ENCODE data around the gene DAZAP2. TPM values are rescaled to one million over a fixed set of nuclear protein-coding genes. Genes with fewer than 3 reads are reported as not detected.

Gene DAZAP2
- total and polyA plus RNA-seq, 2 of the 13 experiments (the other 11 are each of a cell fraction or from before 2014, with no cell fraction given), result 64.5 to 222 TPM

DNA sequence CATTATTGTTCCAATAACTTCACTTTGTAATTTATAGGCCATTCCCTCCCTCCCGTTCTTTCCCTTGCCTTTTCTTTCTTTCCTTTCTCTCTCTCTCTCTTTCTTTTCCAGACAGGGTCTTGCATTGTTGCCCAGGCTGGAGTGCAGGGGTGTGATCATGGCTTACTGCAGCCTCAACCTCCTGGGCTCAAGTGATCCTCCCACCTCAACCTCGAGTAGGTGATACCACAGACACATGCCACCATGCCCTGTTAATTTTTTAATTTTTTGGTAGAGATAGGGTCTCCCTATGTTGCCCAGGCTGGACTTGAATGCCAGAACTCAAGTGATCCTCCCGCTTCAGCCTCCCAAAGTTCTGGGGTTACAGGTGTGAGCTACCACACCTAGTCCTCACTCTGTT lies 14.0 kb upstream of the DAZAP2 start:
- no peak overlapping the region for H3K27ac ChIP-seq (ENCODE audit: extremely low read length, insufficient read depth, low read length)

DNA sequence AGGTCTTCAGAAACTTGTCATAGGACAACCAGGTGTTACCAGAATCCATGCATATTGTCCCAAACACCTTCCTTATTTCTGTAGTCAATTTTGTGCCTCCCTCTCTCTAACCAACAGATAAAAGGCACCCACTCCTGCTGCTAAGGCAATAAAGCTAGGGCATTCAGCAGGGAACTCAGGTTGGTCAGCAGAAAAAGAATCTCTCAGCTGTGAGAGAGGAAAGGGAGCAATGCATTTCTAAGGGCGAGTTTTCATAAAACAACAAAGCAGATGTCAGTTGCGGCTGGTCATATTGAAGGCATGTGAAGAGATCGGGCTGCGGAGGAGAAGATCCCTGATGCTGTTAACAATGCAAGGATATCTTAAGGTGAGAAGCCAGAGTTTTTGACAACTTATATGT lies 13.4 kb upstream of the DAZAP2 start:
- in situ Hi-C loops (cut with HindIII; ENCODE audit: extremely low pct_ligation_motif_present, low pct_unique_long_range_greater_than_20kb), result no loop called here
- Histone ChIP-seq H3K4me2 (ENCODE audit: low read depth, low read length) (no peak overlapping the region), H2AFZ (ENCODE audit: low read length) (no peak overlapping the region), H4K20me1 (ENCODE audit: insufficient read depth, low read length) (no peaks in the 10 kb centered on the region), H3K9me3 (ENCODE audit: low read length) (no peaks in the 10 kb centered on the region), H3K27ac (ENCODE audit: extremely low read length, insufficient read depth, low read length) (no peak overlapping the region), H3K79me2 (ENCODE audit: insufficient read depth, low read length) (no peaks in the 10 kb centered on the region), H3K4me1 (ENCODE audit: insufficient read depth, low read length) (peaks cover 10% of the 10 kb centered on the region; the same call in 1 of the 2 replicates), H3K4me3 (replicated peaks in 1 of 3; ENCODE audit: insufficient read depth in 1 of 3, low read depth in 2 of 3, low read length in 3 of 3) (no peak overlapping the region), H3K9ac (ENCODE audit: insufficient read depth, low read depth, low read length) (no peak overlapping the region), H3K27me3 (ENCODE audit: control insufficient read depth in 1 of 2, insufficient read depth in 2 of 2, low read length in 2 of 2) (no peaks in the 10 kb centered on the region), H3K36me3 (replicated peaks in 1 of 2; ENCODE audit: control insufficient read depth in 1 of 2, insufficient read depth in 2 of 2, low read length in 2 of 2) (no peaks in the 10 kb centered on the region)
- ChIA-PET CTCF (ENCODE audit: low intra/inter-chr PET ratio, low total read pairs) (no interaction called here), POLR2A (no interaction called here)
- DNase-seq (ENCODE audit: low spot score) (no peak), ATAC-seq (no peak), FAIRE-seq (no peak)
- 84% methylated on average over 4 of the region's 4 CpGs for WGBS (ENCODE audit: low lambda C conversion rate)
- BruUV-seq (replicated peaks), result no TSS peak
- intact Hi-C loops (cut with micrococcal nuclease; ENCODE audit: unreplicated experiment), result no loop called here
- TF ChIP-seq ZC3H4 (CRISPR knock-in tag; IDR thresholded peaks at IDR 0.05; ENCODE audit: borderline replicate concordance), result no peak
- no peak for TF ChIP-seq DPF2 (CRISPR knock-in tag; IDR thresholded peaks at IDR 0.05; ENCODE audit: borderline replicate concordance, low read depth)
- TF ChIP-seq ZNF670 (CRISPR knock-in tag; IDR thresholded peaks at IDR 0.05; ENCODE audit: borderline replicate concordance), result no peak
- TF ChIP-seq, protein P1, sequence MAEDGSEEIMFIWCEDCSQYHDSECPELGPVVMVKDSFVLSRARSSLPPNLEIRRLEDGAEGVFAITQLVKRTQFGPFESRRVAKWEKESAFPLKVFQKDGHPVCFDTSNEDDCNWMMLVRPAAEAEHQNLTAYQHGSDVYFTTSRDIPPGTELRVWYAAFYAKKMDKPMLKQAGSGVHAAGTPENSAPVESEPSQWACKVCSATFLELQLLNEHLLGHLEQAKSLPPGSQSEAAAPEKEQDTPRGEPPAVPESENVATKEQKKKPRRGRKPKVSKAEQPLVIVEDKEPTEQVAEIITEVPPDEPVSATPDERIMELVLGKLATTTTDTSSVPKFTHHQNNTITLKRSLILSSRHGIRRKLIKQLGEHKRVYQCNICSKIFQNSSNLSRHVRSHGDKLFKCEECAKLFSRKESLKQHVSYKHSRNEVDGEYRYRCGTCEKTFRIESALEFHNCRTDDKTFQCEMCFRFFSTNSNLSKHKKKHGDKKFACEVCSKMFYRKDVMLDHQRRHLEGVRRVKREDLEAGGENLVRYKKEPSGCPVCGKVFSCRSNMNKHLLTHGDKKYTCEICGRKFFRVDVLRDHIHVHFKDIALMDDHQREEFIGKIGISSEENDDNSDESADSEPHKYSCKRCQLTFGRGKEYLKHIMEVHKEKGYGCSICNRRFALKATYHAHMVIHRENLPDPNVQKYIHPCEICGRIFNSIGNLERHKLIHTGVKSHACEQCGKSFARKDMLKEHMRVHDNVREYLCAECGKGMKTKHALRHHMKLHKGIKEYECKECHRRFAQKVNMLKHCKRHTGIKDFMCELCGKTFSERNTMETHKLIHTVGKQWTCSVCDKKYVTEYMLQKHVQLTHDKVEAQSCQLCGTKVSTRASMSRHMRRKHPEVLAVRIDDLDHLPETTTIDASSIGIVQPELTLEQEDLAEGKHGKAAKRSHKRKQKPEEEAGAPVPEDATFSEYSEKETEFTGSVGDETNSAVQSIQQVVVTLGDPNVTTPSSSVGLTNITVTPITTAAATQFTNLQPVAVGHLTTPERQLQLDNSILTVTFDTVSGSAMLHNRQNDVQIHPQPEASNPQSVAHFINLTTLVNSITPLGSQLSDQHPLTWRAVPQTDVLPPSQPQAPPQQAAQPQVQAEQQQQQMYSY (CRISPR knock-in tag; IDR thresholded peaks at IDR 0.05), result no peak
- TF ChIP-seq, protein P2, sequence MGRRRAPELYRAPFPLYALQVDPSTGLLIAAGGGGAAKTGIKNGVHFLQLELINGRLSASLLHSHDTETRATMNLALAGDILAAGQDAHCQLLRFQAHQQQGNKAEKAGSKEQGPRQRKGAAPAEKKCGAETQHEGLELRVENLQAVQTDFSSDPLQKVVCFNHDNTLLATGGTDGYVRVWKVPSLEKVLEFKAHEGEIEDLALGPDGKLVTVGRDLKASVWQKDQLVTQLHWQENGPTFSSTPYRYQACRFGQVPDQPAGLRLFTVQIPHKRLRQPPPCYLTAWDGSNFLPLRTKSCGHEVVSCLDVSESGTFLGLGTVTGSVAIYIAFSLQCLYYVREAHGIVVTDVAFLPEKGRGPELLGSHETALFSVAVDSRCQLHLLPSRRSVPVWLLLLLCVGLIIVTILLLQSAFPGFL (CRISPR knock-in tag; IDR thresholded peaks at IDR 0.05), result no peak
- no peak for TF ChIP-seq HOXA3 (CRISPR knock-in tag; IDR thresholded peaks at IDR 0.05)

More for the DNA sequence above, 14.0 kb upstream of the DAZAP2 start:
- Histone ChIP-seq H3K9ac (ENCODE audit: insufficient read depth, low read depth, low read length) (no peak overlapping the region), H3K27me3 (ENCODE audit: control insufficient read depth in 1 of 2, insufficient read depth in 2 of 2, low read length in 2 of 2) (no peaks in the 10 kb centered on the region), H4K20me1 (ENCODE audit: insufficient read depth, low read length) (no peaks in the 10 kb centered on the region), H3K79me2 (ENCODE audit: insufficient read depth, low read length) (no peaks in the 10 kb centered on the region), H3K9me3 (ENCODE audit: low read length) (no peaks in the 10 kb centered on the region), H3K4me3 (replicated peaks in 1 of 3; ENCODE audit: insufficient read depth in 1 of 3, low read depth in 2 of 3, low read length in 3 of 3) (no peak overlapping the region), H3K36me3 (replicated peaks in 1 of 2; ENCODE audit: control insufficient read depth in 1 of 2, insufficient read depth in 2 of 2, low read length in 2 of 2) (no peaks in the 10 kb centered on the region), H3K4me1 (ENCODE audit: insufficient read depth, low read length) (peaks cover 13% of the 10 kb centered on the region), H2AFZ (ENCODE audit: low read length) (no peak overlapping the region), H3K4me2 (ENCODE audit: low read depth, low read length) (no peak overlapping the region)
- in situ Hi-C loops (cut with HindIII; ENCODE audit: extremely low pct_ligation_motif_present, low pct_unique_long_range_greater_than_20kb) (no loop called here), intact Hi-C loops (cut with micrococcal nuclease; ENCODE audit: unreplicated experiment) (no loop called here)
- 62% methylated on average over 3 of the region's 3 CpGs for WGBS (ENCODE audit: low lambda C conversion rate)
- ChIA-PET POLR2A (no interaction called here), CTCF (ENCODE audit: low intra/inter-chr PET ratio, low total read pairs) (no interaction called here)
- no peak for DNase-seq (ENCODE audit: low spot score)
- no peak for ATAC-seq
- no TSS peak for BruUV-seq (replicated peaks)
- TF ChIP-seq, protein P3, sequence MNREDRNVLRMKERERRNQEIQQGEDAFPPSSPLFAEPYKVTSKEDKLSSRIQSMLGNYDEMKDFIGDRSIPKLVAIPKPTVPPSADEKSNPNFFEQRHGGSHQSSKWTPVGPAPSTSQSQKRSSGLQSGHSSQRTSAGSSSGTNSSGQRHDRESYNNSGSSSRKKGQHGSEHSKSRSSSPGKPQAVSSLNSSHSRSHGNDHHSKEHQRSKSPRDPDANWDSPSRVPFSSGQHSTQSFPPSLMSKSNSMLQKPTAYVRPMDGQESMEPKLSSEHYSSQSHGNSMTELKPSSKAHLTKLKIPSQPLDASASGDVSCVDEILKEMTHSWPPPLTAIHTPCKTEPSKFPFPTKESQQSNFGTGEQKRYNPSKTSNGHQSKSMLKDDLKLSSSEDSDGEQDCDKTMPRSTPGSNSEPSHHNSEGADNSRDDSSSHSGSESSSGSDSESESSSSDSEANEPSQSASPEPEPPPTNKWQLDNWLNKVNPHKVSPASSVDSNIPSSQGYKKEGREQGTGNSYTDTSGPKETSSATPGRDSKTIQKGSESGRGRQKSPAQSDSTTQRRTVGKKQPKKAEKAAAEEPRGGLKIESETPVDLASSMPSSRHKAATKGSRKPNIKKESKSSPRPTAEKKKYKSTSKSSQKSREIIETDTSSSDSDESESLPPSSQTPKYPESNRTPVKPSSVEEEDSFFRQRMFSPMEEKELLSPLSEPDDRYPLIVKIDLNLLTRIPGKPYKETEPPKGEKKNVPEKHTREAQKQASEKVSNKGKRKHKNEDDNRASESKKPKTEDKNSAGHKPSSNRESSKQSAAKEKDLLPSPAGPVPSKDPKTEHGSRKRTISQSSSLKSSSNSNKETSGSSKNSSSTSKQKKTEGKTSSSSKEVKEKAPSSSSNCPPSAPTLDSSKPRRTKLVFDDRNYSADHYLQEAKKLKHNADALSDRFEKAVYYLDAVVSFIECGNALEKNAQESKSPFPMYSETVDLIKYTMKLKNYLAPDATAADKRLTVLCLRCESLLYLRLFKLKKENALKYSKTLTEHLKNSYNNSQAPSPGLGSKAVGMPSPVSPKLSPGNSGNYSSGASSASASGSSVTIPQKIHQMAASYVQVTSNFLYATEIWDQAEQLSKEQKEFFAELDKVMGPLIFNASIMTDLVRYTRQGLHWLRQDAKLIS (CRISPR knock-in tag; IDR thresholded peaks at IDR 0.05), result no peak
- TF ChIP-seq ZMYM2 (CRISPR knock-in tag; IDR thresholded peaks at IDR 0.05), result no peak
- FAIRE-seq, result no peak

All from HepG2 (cell line).